Pancreas (tissue), 10 donors: ENCODE data around the gene VAV2. TPM values are rescaled to one million over a fixed set of nuclear protein-coding genes. Genes with fewer than 3 reads are reported as not detected.

ENCODE experiments used
- ATAC-seq, 4 donors: fragments of 200-7000 bp; cut with Tn5 transposase; one replicate each; pipeline versions ENCODE4 v1.8.0 to v1.9.1; 2020; ENCODE audit warnings: mild to moderate bottlenecking in 4 of 4, moderate library complexity in 4 of 4
- DNase-seq, 6 donors: peaks; one replicate each; pipeline ENCODE4 v3.0.0-alpha.2; 2020
- FAIRE-seq: peaks from 2 replicates; lab custom pipeline; 2012; peaks lifted over from hg19 to GRCh38; lab: Jason Lieb, UNC
- H3K27ac ChIP-seq, 4 donors: fragments of 200-600 bp; sonication (generic); 1 replicate in 3 of 4; 2 replicates in 1 of 4; pipeline versions ENCODE4 v1.5.0 to v1.8.0; 2020
- H3K27me3 ChIP-seq, 4 donors: fragments of 200-600 bp; one replicate each; pipeline ENCODE4 v1.8.0; 2021
- H3K36me3 ChIP-seq, 3 donors: fragments of 200-600 bp; sonication (generic) in 1 of 3; one replicate each; pipeline versions ENCODE4 v1.5.0 to v1.8.0; 2020 to 2021
- H3K4me1 ChIP-seq, 3 donors: fragments of 200-600 bp; one replicate each; pipeline ENCODE4 v1.8.0; 2021
- H3K4me3 ChIP-seq, 4 donors: fragments of 200-600 bp; sonication (generic) in 2 of 4; one replicate each; pipeline versions ENCODE4 v1.5.0 to v1.8.0; 2020 to 2021
- H3K9me3 ChIP-seq, 4 donors: fragments of 200-600 bp; one replicate each; pipeline ENCODE4 v1.8.0; 2021
- CTCF ChIP-seq, 4 donors: fragments of 200-600 bp; sonication (generic) in 3 of 4; IDR thresholded peaks; one replicate each; pipeline versions ENCODE4 v1.5.0 to v1.8.0; 2021; ENCODE audit warnings: antibody characterized with exemption in 4 of 4
- WGBS, 2 donors: extraction: QIAGEN DNeasy Blood & Tissue Kit; methylation state at CpG; one replicate each; pipeline ENCODE4 v1.1.7; 2013; 5-methylcytosine and 5-hydroxymethylcytosine counted together
- intact Hi-C, 3 donors: fragments of 100-400 bp; cut with DNase I; formaldehyde crosslinking; loops; one replicate each; pipeline versions ENCODE4 v1.11.1 to v1.14.2; 2022
- polyA plus RNA-seq, 2 donors: library from polyadenylated mRNA; stranded (reverse); fragments of 200-250 nt; gene quantifications; one replicate each; pipeline ENCODE4 v1.2.3, GENCODE V29; 2013
- total RNA-seq, 6 donors: library from RNA; stranded (reverse); fragmentation: NEBNext Ultra II Directional in 4 of 6; extraction: Animal tissue kit (Norgen Biotek cat#: 25700) in 4 of 6; gene quantifications; one replicate each; pipeline versions ENCODE4 v1.2.1 to v1.2.4, GENCODE V29; 2021 to 2023
- donor health status: healthy with polysubstance abuse.
- donor health status: DM: no; HTN: no; CAD: no; lungs with moderate emphysema.
- donor health status: DM: no; HTN: no; CAD: no.
- donor health status: control.
- donor health status: control.
- donor health status: Bipolar disorder and iron deficiency.
- donor health status: DM: yes; HTN: yes; CAD: no.
- donor health status: DM: no; HTN: no; CAD: no.
- donor health status: DM: no; HTN: no; CAD: no.
- donor health status: DM: yes; HTN: yes; CAD: no.

Gene VAV2
- total and polyA plus RNA-seq, 8 donors: 20.5 to 41.0 (median 33.6) TPM

GRCh38 chr9:134039386-134040175 lies 47.5 kb upstream of the VAV2 start:
- Histone ChIP-seq H3K27ac (no peak overlapping the region), H3K4me1 (no peaks in the 10 kb centered on the region), H3K4me3 (no peak overlapping the region), H3K9me3 (no peaks in the 10 kb centered on the region), H3K27me3 (no peaks in the 10 kb centered on the region), H3K36me3 (peaks cover 0 to 42% (median 20%) of the 10 kb centered on the region in 3 donors)
- intact Hi-C loops: no loop called here
- FAIRE-seq (no peak), DNase-seq (peak in 4 of 6 donors; percentile 2 to 50 (median 34)), ATAC-seq (no peak)
- 90 to 95% methylated on average over 20 of the region's 20 CpGs for WGBS, 2 donors
- no peak for TF ChIP-seq CTCF (IDR thresholded peaks at IDR 0.05)

- WGBS, 2 donors: 99 to 100% methylated on average over 2 of the region's 2 CpGs
- ATAC-seq: no peak
Observed at GRCh38 chr9:134037641-134038040, 45.5 kb upstream of the VAV2 start.

GRCh38 chr9:134036130-134036529 lies 44.0 kb upstream of the VAV2 start:
- FAIRE-seq: no peak
- ATAC-seq: no peak
- DNase-seq: no peak
- WGBS, 2 donors: 91 to 95% methylated on average over 16 of the region's 16 CpGs
- H3K36me3 ChIP-seq: peaks cover 3 to 60% (median 32%) of the 10 kb centered on the region in 3 donors
- H3K27me3 ChIP-seq: no peaks in the 10 kb centered on the region
- intact Hi-C loops: no loop called here
- no peaks in the 10 kb centered on the region for H3K9me3 ChIP-seq
- no peaks in the 10 kb centered on the region for H3K4me1 ChIP-seq
- H3K4me3 ChIP-seq: no peak overlapping the region
- no peak overlapping the region for H3K27ac ChIP-seq
- no peak for TF ChIP-seq CTCF (IDR thresholded peaks at IDR 0.05)

More at GRCh38 chr9:134037641-134038040, 45.5 kb upstream of the VAV2 start:
- intact Hi-C loops: no loop called here
- peaks cover 3 to 56% (median 35%) of the 10 kb centered on the region in 3 donors for H3K36me3 ChIP-seq
- peak; percentile 51 for FAIRE-seq
- H3K27me3 ChIP-seq: no peaks in the 10 kb centered on the region
- H3K4me1 ChIP-seq: no peaks in the 10 kb centered on the region
- no peak overlapping the region for H3K27ac ChIP-seq
- no peak overlapping the region for H3K4me3 ChIP-seq
- no peaks in the 10 kb centered on the region for H3K9me3 ChIP-seq
- no peak for TF ChIP-seq CTCF (IDR thresholded peaks at IDR 0.05)
- DNase-seq: no peak

- DNase-seq (peak in 1 of 6 donors; percentile 48), FAIRE-seq (no peak), ATAC-seq (no peak)
- 95% methylated on average over 28 of the region's 28 CpGs for WGBS, 2 donors
- no peaks in the 10 kb centered on the region for H3K4me1 ChIP-seq
- H3K4me3 ChIP-seq: no peak overlapping the region
- intact Hi-C loops: no loop called here
- no peaks in the 10 kb centered on the region for H3K9me3 ChIP-seq
- no peak overlapping the region for H3K27ac ChIP-seq
- TF ChIP-seq CTCF (IDR thresholded peaks at IDR 0.05): no peak
- H3K27me3 ChIP-seq: no peaks in the 10 kb centered on the region
- H3K36me3 ChIP-seq: peaks cover 3 to 60% (median 30%) of the 10 kb centered on the region in 3 donors
Observed at GRCh38 chr9:134035041-134036039, 43.2 kb upstream of the VAV2 start.
